CD14-positive monocyte (primary cell): ENCODE measurements around the gene TMEM59L. TPM values are rescaled to one million over a fixed set of nuclear protein-coding genes. Genes with fewer than 3 reads are reported as not detected.

Source experiments
- DNase-seq, 3 donors: peaks; one replicate each; pipeline ENCODE4 v3.0.0-alpha.2; 2011 to 2022
- H2AFZ ChIP-seq: 2 replicates; pipeline ENCODE4 v1.6.0; 2012; ENCODE audit warnings: mild to moderate bottlenecking, low read depth, low read length, inconsistent platforms; ENCODE audit not compliant: insufficient read depth, poor library complexity, severe bottlenecking
- H3K27ac ChIP-seq, 2 donors: 1 replicate in 1 of 2; 2 replicates in 1 of 2; pipeline ENCODE4 v1.5.1; 2012 to 2013; ENCODE audit warnings: low read length in 2 of 2, control low read depth in 1 of 2, inconsistent platforms in 1 of 2, low read depth in 1 of 2, mild to moderate bottlenecking in 1 of 2
- H3K27me3 ChIP-seq, 2 donors: one replicate each; pipeline versions ENCODE4 v1.6.0 to v1.6.1; 2011 to 2013; ENCODE audit warnings: low read length in 2 of 2; ENCODE audit not compliant: control insufficient read depth in 2 of 2, insufficient read depth in 2 of 2
- H3K36me3 ChIP-seq, 2 donors: replicated peaks in 1 of 2; 1 replicate in 1 of 2; 2 replicates in 1 of 2; pipeline versions ENCODE4 v1.5.1 to v1.6.1; 2012 to 2013; ENCODE audit warnings: low read length in 2 of 2, control low read depth in 1 of 2, inconsistent platforms in 1 of 2, mild to moderate bottlenecking in 1 of 2; ENCODE audit not compliant: insufficient read depth in 2 of 2, control insufficient read depth in 1 of 2
- H3K4me1 ChIP-seq, 2 donors: 1 replicate in 1 of 2; 2 replicates in 1 of 2; pipeline versions ENCODE4 v1.5.1 to v1.6.1; 2012 to 2013; ENCODE audit warnings: low read length in 2 of 2, control low read depth in 1 of 2, inconsistent platforms in 1 of 2, mild to moderate bottlenecking in 1 of 2, moderate library complexity in 1 of 2; ENCODE audit not compliant: insufficient read depth in 2 of 2, control insufficient read depth in 1 of 2
- H3K4me2 ChIP-seq: replicated peaks from 2 replicates; pipeline ENCODE3; 2012; ENCODE audit warnings: low read length, moderate library complexity, mild to moderate bottlenecking; ENCODE audit not compliant: poor library complexity, severe bottlenecking; ENCODE audit errors: extremely low read depth
- H3K4me3 ChIP-seq, 3 experiments: fragments of 200-600 bp in 1 of 3; sonication (generic) in 1 of 3; replicated peaks in 1 of 3; 1 replicate in 2 of 3; 2 replicates in 1 of 3; pipeline ENCODE4 v1.5.1; 2011 to 2013; ENCODE audit warnings: low read length in 3 of 3, mild to moderate bottlenecking in 3 of 3, control low read depth in 2 of 3, low read depth in 2 of 3, inconsistent platforms in 1 of 3, moderate library complexity in 1 of 3
- H3K79me2 ChIP-seq: 2 replicates; pipeline ENCODE4 v1.6.0; 2012; ENCODE audit warnings: mild to moderate bottlenecking, control low read depth, inconsistent platforms, low read length, moderate library complexity; ENCODE audit not compliant: insufficient read depth
- H3K9ac ChIP-seq: 2 replicates; pipeline ENCODE4 v1.6.0; 2017; ENCODE audit warnings: low read length, mild to moderate bottlenecking; ENCODE audit not compliant: insufficient read depth, poor library complexity, severe bottlenecking
- H3K9me3 ChIP-seq, 2 donors: replicated peaks in 1 of 2; 1 replicate in 1 of 2; 2 replicates in 1 of 2; pipeline versions ENCODE4 v1.5.1 to v1.6.1; 2012 to 2013; ENCODE audit warnings: low read length in 2 of 2, control low read depth in 1 of 2; ENCODE audit not compliant: control insufficient read depth in 1 of 2, insufficient read depth in 1 of 2
- H4K20me1 ChIP-seq: 2 replicates; pipeline ENCODE4 v1.6.0; 2012; ENCODE audit warnings: mild to moderate bottlenecking, low read length, control low read depth, moderate library complexity; ENCODE audit not compliant: insufficient read depth
- H3K27ac Mint-ChIP-seq, 7 donors: one replicate each; pipeline ENCODE4 v1.8.0; 2020; ENCODE audit warnings: mild to moderate bottlenecking in 7 of 7, mixed read lengths in 7 of 7, moderate library complexity in 6 of 7, inconsistent platforms in 2 of 7
- H3K27me3 Mint-ChIP-seq, 3 donors: one replicate each; pipeline ENCODE4 v1.8.0; 2021 to 2022; ENCODE audit warnings: low read depth in 3 of 3, mild to moderate bottlenecking in 3 of 3, mixed read lengths in 3 of 3, moderate library complexity in 3 of 3, inconsistent platforms in 1 of 3
- H3K36me3 Mint-ChIP-seq, 2 donors: one replicate each; pipeline ENCODE4 v1.8.0; 2020; ENCODE audit warnings: mixed read lengths in 2 of 2, inconsistent platforms in 1 of 2, mild to moderate bottlenecking in 1 of 2
- H3K4me1 Mint-ChIP-seq: one replicate; pipeline ENCODE4 v1.8.0; 2020; ENCODE audit warnings: mild to moderate bottlenecking, mixed read lengths
- H3K4me3 Mint-ChIP-seq, 2 donors: one replicate each; pipeline ENCODE4 v1.8.0; 2020; ENCODE audit warnings: mild to moderate bottlenecking in 2 of 2, mixed read lengths in 2 of 2, moderate library complexity in 1 of 2
- H3K9me3 Mint-ChIP-seq, 7 donors: one replicate each; pipeline ENCODE4 v1.8.0; 2020 to 2022; ENCODE audit warnings: mixed read lengths in 7 of 7, mild to moderate bottlenecking in 6 of 7, moderate library complexity in 6 of 7, inconsistent platforms in 2 of 7
- WGBS: methylation state at CpG from one replicate; pipeline ENCODE4 v1.1.5; 2013; ENCODE audit warnings: missing lambda C conversion rate; ENCODE audit not compliant: insufficient coverage; 5-methylcytosine and 5-hydroxymethylcytosine counted together
- intact Hi-C, 2 donors: fragments of 100-400 bp; cut with micrococcal nuclease; formaldehyde crosslinking; loops; one replicate each; pipeline versions ENCODE4 v1.15.0 to v1.15.1; 2023
- polyA plus RNA-seq, 3 donors: library from polyadenylated mRNA; depleted of rRNA in 1 of 3; unstranded in 2 of 3; stranded (reverse) in 1 of 3; fragments of 300-500 nt in 2 of 3; fragments of >200 nt in 1 of 3; fragmentation: Illumina TruSeq in 2 of 3; gene quantifications; 1 replicate in 2 of 3; 2 replicates in 1 of 3; pipeline ENCODE4 v1.2.3, GENCODE V29; 2012 to 2021
- TF ChIP-seq, protein P1 (sequence below): fragments of 200-600 bp; IDR thresholded peaks from one replicate; pipeline ENCODE4 v1.8.0; 2022; ENCODE audit warnings: antibody characterized with exemption, mild to moderate bottlenecking

The TMEM59L gene
- polyA plus RNA-seq, 3 donors = not detected

DNA sequence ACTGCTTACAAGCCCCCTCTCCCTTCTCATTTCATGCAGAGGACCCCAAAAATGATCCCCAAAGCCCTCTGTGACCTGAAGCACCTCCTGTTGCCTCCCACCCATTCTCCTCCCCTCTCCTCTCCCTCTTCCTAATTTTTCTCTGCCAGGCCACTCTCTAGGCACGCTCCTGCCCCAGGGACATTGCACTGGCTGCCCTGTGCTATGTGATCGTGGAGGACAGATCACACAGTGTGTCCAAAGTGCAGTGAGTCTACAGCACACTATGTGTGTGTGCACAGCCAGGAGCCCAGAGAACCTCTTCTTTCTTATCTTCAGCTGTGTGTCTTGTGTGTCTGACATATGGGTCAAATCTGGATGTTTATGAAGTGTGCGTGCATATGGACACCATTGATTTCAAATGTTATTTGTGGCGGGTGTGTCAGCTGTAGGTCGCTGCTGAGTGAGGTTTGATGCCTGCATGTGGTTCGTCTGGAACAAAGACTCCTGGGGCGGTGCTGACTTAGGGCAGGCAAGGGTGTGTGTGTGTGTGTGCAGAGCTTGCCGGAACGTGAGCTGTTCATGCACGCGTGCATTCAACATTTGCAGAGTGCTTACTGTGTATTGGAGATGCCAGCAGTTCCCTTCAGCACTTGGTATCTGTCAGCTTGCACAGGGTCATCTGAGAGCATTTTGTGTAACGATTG, 22.1 kb downstream of the TMEM59L start:
- Histone ChIP-seq H3K4me1 (peaks cover 11 to 26% of the 10 kb centered on the region in 2 donors), H3K9me3 (no peaks in the 10 kb centered on the region), H3K27me3 (peaks cover 0 to 3% of the 10 kb centered on the region in 2 donors), H3K36me3 (no peaks in the 10 kb centered on the region), H4K20me1 (no peaks in the 10 kb centered on the region), H3K79me2 (peaks cover 19% of the 10 kb centered on the region), H3K27ac (no peak overlapping the region), H3K4me2 (no peak overlapping the region), H3K4me3 (no peak overlapping the region), H3K9ac (no peak overlapping the region), H2AFZ (no peak overlapping the region)
- DNase-seq = no peak
- H3K27me3 Mint-ChIP-seq = peaks cover 5 to 19% (median 18%) of the 10 kb centered on the region in 3 donors
- H3K4me1 Mint-ChIP-seq = peaks cover 25% of the 10 kb centered on the region
- H3K36me3 Mint-ChIP-seq = no peaks in the 10 kb centered on the region
- peak overlapping the region in 1 of 7 donors; percentile 10 for H3K27ac Mint-ChIP-seq
- WGBS = 78% methylated on average over 11 of the region's 12 CpGs
- TF ChIP-seq, protein P1, sequence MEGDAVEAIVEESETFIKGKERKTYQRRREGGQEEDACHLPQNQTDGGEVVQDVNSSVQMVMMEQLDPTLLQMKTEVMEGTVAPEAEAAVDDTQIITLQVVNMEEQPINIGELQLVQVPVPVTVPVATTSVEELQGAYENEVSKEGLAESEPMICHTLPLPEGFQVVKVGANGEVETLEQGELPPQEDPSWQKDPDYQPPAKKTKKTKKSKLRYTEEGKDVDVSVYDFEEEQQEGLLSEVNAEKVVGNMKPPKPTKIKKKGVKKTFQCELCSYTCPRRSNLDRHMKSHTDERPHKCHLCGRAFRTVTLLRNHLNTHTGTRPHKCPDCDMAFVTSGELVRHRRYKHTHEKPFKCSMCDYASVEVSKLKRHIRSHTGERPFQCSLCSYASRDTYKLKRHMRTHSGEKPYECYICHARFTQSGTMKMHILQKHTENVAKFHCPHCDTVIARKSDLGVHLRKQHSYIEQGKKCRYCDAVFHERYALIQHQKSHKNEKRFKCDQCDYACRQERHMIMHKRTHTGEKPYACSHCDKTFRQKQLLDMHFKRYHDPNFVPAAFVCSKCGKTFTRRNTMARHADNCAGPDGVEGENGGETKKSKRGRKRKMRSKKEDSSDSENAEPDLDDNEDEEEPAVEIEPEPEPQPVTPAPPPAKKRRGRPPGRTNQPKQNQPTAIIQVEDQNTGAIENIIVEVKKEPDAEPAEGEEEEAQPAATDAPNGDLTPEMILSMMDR = no peak
- H3K9me3 Mint-ChIP-seq = peaks cover 0 to 3% (median 0%) of the 10 kb centered on the region in 7 donors
- intact Hi-C loops = loop anchor here in 1 of 2 donors (5.0 kb wide), 1 partner anchor 43 kb away; no protein-coding TSS in a partner anchor
- H3K4me3 Mint-ChIP-seq = peak overlapping the region in 1 of 2 donors; percentile 1

DNA sequence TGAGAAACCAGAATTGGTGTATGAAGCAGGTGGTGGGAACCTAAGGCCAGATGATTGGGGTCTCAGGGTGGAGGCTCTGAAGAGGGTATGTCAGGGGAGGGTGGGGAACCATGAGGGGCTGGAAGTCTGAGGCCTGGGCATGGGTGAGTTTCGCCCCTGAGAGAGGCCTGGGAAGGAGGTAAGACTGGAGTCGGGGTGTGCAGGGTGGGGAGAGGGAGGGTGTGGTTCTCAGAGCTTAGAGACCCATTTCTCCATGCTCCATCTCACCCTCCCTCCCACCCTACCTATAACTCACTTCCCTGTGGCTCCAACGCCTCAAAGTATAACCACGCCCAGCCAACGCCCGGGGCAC, 23.1 kb downstream of the TMEM59L start:
- Mint-ChIP-seq H3K4me1 (peaks cover 25% of the 10 kb centered on the region), H3K27me3 (peaks cover 5 to 19% (median 16%) of the 10 kb centered on the region in 3 donors)

More for the DNA sequence above, 23.1 kb downstream of the TMEM59L start:
- TF ChIP-seq, protein P1 = no peak
- Histone ChIP-seq H4K20me1 (peaks cover 2% of the 10 kb centered on the region), H3K27ac (no peak overlapping the region), H2AFZ (no peak overlapping the region), H3K4me2 (peak overlapping the region; percentile 98), H3K36me3 (no peaks in the 10 kb centered on the region), H3K9ac (no peak overlapping the region), H3K9me3 (no peaks in the 10 kb centered on the region), H3K27me3 (peaks cover 0 to 3% of the 10 kb centered on the region in 2 donors), H3K4me3 (peak overlapping the region in 1 of 3 experiments; percentile 92), H3K79me2 (peaks cover 19% of the 10 kb centered on the region), H3K4me1 (peaks cover 11 to 26% of the 10 kb centered on the region in 2 donors)
- WGBS = 0% methylated on average over 4 of the region's 6 CpGs
- H3K9me3 Mint-ChIP-seq = peaks cover 0 to 3% (median 0%) of the 10 kb centered on the region in 7 donors
- intact Hi-C loops = loop anchor here (1.0 to 5.0 kb wide), 4 partner anchors 41 to 297 kb away; partner anchors contain the start of gene ELL (in 2 of the 2)
- no peak for DNase-seq
- peak overlapping the region; percentile 7 to 99 (median 85) for H3K27ac Mint-ChIP-seq
- H3K4me3 Mint-ChIP-seq = peak overlapping the region; percentile 85 to 90
- H3K36me3 Mint-ChIP-seq = peaks cover 0 to 5% of the 10 kb centered on the region in 2 donors
